ENCODE results near the gene PLCB1.

- TF ChIP-seq, protein P1, sequence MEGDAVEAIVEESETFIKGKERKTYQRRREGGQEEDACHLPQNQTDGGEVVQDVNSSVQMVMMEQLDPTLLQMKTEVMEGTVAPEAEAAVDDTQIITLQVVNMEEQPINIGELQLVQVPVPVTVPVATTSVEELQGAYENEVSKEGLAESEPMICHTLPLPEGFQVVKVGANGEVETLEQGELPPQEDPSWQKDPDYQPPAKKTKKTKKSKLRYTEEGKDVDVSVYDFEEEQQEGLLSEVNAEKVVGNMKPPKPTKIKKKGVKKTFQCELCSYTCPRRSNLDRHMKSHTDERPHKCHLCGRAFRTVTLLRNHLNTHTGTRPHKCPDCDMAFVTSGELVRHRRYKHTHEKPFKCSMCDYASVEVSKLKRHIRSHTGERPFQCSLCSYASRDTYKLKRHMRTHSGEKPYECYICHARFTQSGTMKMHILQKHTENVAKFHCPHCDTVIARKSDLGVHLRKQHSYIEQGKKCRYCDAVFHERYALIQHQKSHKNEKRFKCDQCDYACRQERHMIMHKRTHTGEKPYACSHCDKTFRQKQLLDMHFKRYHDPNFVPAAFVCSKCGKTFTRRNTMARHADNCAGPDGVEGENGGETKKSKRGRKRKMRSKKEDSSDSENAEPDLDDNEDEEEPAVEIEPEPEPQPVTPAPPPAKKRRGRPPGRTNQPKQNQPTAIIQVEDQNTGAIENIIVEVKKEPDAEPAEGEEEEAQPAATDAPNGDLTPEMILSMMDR (IDR thresholded peaks at IDR 0.05; ENCODE audit: poor library complexity), result no peak
- TF ChIP-seq EZH2 (IDR thresholded peaks at IDR 0.05; ENCODE audit: borderline replicate concordance), result no peak
These were observed 301.2 kb downstream of the PLCB1 start for GRCh38 chr20:8433291-8433690.

Data from hepatocyte (in vitro differentiated cells).